HEK293T (cell line): ENCODE results near the gene FKBP8.

Source experiments
- FOXM1 ChIP-seq: fragments of 450-650 bp; IDR thresholded peaks from 2 replicates; pipeline ENCODE4 v1.6.1; 2017; ENCODE audit warnings: mild to moderate bottlenecking, borderline replicate concordance
- L3MBTL2 ChIP-seq: fragments of 450-650 bp; conservative IDR thresholded peaks from 2 replicates; pipeline ENCODE4 v1.6.1; 2016; ENCODE audit warnings: mild to moderate bottlenecking
- NFRKB ChIP-seq: fragments of 450-650 bp; IDR thresholded peaks from 2 replicates; pipeline ENCODE4 v1.6.1; 2016; ENCODE audit warnings: mild to moderate bottlenecking, moderate library complexity
- SP1 ChIP-seq: fragments of 450-650 bp; IDR thresholded peaks from 2 replicates; pipeline ENCODE4 v1.6.1; 2017
- SUZ12 ChIP-seq: fragments of 450-650 bp; IDR thresholded peaks from 2 replicates; pipeline ENCODE4 v1.6.1; 2016; ENCODE audit warnings: mild to moderate bottlenecking

- no peak for TF ChIP-seq FOXM1
- no peak for TF ChIP-seq NFRKB
- TF ChIP-seq SUZ12 = no peak
- no peak for TF ChIP-seq L3MBTL2
- no peak for TF ChIP-seq SP1
Observed at GRCh38 chr19:18559685-18560084, 16.3 kb upstream of the FKBP8 start.
